Superior temporal gyrus (tissue), 1 donor: ENCODE measurements around the gene MPHOSPH8.
"Not testable (repeated sequence)": the region's sequence is repeated elsewhere in the genome, so short reads cannot be mapped to it uniquely, and the experiment has no call there.

Experiments
- DNase-seq: peaks from one replicate; pipeline ENCODE4 v3.0.0-alpha.2; 2016; ENCODE audit errors: extremely low spot score

MPHOSPH8 gene

DNA sequence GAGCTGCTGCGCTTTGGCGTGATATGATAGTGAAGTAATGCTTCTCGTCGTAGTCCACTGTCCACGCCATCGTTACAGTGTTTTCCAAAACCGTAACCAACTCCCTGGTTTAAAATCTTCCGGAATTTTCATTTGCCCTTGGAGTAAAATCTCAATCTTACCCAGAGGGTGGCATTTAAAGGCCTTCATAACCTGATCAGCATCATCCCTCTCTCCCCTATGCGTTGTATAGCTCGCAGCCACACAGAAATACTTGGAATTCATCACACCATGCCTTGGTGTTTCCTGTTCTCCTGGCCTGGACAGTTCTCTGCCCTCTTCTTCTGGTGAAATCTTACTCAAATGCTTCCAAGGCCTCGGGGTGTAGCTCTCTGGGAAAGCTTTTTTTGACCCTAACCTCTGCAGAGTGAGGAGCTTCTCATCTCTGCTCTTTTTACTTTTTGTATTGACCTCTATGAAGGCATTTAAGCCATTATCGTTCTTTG is 839 bp downstream of the MPHOSPH8 start:
- peak; percentile 70 for DNase-seq

DNA sequence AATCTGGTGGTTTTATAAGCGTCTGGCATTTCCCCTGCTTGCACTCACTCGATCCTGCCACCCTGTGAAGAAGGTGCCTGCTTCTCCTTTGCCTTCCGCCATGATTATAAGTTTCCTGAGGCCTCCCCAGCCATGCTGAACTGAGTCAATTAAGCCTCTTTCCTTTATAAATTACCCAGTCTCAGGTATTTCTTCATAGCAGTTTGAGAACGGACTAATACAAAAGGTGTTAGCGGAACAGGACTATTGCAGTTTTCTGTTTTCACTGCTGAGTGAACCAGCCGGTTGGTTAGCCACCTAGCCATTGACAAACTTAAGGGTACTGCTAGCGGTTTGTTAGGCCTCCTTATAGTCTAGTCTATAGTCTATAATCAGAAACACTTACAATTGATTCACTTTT is 2.5 kb downstream of the MPHOSPH8 start:
- not testable (repeated sequence) for DNase-seq

DNA sequence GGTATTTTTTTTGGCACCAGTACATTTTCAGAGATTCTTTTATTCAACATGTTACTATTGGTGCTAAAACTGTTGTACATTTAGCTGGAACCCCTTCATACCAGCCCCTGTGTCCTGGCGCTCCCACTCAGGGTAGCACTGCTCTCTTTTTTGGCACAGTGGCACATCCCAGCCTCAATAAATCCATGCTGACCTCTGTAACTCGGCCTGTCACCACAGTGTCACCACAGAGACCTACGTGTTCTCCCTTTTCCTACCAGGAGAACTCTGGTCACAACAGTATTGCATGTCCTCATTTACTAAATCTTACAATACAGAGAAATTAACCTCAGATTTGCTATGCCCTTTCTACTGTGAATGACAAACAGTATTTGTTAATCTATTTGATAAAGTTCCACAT is 10.2 kb downstream of the MPHOSPH8 start:
- no peak for DNase-seq

DNA sequence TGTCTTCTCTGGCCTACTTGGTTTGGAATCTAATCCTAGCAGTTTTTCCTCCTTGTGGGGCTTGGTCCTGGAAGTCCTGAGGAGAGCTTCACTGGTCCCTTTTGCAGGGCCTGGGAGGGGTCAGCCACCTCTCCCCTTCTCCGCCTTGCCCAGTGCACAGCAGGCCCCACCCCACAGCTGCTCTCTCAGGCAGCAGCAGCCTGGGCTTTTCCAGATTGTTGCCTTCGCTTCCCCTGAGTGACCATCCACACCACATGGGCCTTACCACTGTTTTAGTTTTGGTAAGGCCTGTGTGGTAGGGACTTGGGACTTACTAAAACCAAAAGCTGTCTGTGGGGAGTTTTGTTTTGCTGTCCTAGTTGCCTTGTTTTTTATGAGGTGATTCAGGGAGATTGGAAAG is 11.5 kb downstream of the MPHOSPH8 start:
- no peak for DNase-seq

- DNase-seq: no peak
Observed at GRCh38 chr13:19646063-19646462, 12.6 kb downstream of the MPHOSPH8 start.

DNA sequence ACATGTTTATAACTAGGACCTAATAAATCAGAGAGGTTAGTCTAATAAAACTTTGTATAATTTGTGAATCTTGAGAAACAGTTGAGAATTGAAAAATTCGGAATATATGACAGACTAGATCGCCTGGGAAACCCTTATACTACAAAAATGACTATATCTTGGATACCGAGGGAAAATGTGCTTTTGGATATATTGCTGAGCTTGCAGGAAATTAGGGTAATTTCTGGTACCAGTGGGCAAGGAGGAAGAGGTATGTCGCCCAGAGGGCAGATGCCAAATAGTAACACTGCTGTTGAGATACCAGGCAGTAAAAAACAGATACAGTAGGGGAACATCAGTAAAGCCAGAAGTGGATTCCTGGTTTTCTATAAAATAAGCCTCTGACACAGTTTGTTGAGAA is 17.3 kb downstream of the MPHOSPH8 start:
- DNase-seq: no peak

GRCh38 chr13:19657872-19658591 is 24.6 kb downstream of the MPHOSPH8 start:
- no peak for DNase-seq

- DNase-seq: no peak
Observed at GRCh38 chr13:19658831-19659230, 25.4 kb downstream of the MPHOSPH8 start.

DNA sequence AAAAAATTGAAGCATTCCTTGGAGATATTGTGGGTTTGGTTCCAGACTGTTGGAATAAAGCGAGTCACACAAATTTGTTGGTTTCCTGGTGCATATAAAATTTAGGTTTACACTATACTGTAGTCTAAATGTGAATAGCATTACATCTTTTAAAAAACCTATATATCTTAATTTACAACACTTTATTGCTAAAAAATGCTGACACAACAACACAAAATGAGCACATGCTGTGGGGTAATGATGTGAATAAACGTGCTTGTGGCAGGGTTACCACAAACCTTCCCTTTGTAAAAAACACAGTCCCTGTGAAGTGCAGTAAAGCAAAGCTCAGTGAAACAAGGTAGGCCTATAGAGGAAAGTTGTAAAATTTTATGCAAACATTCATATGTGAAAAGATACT is 27.7 kb downstream of the MPHOSPH8 start:
- DNase-seq: no peak

- no peak for DNase-seq
Observed at GRCh38 chr13:19661561-19661960, 28.1 kb downstream of the MPHOSPH8 start.

DNA sequence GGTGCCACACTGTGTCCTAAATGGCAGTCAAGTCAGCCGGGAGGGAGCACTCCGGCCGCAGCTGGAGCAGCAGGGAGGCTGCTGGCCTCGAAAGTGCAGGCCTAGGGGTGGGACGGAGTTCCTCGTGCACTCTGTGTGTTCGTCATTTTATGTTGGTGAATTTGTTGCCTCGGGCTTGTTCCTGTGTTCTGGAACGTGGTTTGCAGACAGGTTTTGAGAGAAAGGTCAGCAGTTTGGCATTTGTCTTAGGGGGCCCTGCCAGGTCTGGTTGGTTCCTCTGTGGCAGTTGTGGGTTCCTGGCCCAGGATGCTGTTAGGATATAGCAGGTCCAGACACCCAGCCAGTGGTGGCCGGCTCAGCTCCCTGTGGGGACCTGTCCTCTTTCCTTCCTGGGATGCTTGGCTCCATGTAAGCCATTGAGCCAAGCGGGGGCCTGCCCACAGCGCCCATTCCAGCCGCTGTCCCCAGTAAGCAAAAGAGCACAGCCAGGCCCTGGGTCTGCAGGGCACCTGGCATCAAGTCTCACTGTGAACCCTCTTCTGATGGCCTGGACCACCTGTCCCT is 30.0 kb downstream of the MPHOSPH8 start:
- DNase-seq: no peak

- no peak for DNase-seq
Observed at GRCh38 chr13:19664481-19665230, 31.2 kb downstream of the MPHOSPH8 start.

GRCh38 chr13:19665427-19665859 is 32.0 kb downstream of the MPHOSPH8 start:
- no peak for DNase-seq

GRCh38 chr13:19668778-19669177 is 35.3 kb downstream of the MPHOSPH8 start:
- DNase-seq: no peak

- no peak for DNase-seq
Observed at GRCh38 chr13:19670147-19670546, 36.7 kb downstream of the MPHOSPH8 start.

DNA sequence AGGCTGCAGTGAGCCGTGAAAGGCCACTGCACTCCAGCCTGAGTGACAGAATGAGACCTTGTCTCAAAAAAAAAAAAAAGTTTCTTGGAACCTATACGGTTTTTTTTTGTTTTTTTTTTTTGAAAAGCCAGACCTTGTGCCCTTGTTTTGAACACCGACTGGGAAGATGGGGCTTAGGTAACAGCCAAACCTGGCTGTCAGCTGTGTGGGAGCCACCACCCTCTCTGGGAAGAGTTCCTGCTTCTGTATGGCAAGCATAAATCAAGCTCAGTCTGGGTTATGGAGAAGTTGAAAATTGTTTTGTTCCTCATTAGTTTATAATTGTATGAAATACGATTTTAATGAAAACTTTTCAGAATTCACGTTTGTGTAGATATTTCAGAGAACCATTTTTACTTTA is 39.5 kb downstream of the MPHOSPH8 start:
- DNase-seq: no peak

DNA sequence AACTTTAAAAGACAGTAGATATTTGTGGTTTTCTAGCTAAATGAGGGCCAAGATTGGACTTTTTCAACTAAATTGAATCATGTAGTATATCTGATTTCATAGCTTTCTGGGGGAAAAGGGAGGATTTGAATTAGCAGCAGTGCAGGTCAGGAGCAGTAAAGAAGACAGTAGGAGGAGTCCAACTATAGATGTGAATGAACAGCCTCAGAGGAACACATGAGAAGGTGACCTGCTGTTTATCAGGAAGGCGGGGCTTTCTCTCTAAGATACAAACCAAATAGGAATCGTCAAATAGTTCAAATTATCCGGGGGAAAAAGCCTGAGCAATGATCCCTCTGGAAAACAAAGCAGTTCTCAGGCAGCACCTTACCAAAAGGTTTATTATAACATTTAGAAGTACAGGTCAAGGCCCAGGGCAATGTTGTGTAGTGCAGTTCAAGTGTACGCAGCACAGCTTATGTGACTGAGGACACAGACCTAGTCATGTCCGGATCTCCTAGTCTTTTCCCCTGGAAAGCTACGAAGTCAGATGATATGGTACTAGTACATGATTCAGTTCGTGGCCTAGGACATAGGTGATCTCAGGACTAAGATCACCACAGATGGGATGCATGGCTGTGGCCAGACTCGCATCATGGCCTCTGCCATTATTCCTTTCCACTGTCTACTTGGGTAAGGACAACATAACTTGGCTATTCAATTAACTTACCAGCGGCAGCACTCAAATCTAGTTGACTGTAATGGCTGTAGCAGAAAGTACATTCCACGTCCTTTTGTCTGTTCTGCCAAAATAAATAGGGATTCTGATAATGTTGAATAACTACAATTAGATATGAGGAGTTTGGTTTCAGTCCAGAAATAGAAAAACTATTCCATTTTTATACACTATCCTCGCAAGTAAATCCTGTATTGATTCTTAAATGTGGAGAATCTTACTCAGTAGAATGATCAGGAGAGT is 40.3 kb downstream of the MPHOSPH8 start:
- DNase-seq: no peak

DNA sequence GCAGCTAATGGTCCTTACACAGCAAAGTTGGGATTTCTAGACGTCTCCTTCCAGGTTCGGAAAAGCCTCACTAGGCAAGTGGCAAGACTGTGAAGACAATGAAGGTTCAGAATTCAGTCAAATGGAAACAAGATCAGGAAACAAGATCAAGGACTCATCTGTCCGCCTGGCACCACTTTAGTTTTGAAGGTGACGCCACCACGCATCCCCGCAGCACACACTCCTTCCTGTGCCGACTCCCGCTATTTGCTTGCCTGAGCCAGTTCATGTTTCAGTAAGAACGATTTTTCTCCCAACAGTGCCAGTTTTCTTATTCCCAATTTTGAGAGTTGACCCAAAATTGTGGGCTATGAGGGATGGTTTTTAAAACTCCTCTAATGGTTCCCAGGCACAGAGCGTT is 41.4 kb downstream of the MPHOSPH8 start:
- DNase-seq: no peak

GRCh38 chr13:19676168-19676567 is 42.7 kb downstream of the MPHOSPH8 start:
- no peak for DNase-seq

- no peak for DNase-seq
Observed at GRCh38 chr13:19680751-19681150, 47.3 kb downstream of the MPHOSPH8 start.

DNA sequence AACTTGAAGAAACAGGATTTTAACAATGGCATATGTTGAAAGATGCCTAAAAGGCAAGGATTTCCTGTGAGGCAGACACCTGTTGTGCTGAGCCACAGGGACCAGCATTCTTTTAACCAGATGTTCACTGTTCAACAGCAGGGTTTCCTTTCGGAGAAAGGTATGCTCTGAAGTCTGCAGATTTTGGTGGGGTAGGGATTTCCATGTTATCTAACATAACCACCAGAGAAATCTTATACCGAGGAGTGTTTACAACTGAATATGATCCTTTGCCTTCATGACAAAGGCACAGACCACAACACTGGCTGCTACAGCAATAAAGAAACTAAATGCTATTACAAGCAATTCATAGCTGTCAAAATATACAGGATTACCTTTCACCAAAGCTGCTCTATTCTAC is 48.1 kb downstream of the MPHOSPH8 start:
- no peak for DNase-seq

DNA sequence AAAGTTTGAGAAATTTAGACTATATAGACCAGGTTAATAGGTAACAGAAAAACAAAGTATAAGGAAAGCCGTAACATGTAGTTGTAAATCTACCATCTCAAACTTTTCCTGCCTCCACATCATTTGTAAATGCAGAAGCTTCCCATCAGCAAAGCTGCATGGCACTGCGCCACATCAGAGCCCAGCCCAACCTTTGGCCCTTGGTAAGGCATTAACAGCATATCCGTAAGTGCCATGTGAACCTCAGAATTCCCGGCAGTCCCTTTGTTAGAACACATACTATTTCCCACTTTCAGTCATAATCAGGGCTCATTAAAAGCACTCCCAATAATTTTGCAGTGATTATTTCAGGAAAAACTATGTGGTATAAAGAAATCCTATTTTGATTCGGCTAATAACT is 51.6 kb downstream of the MPHOSPH8 start:
- no peak for DNase-seq
